OCI-LY7 (cell line): Measurements from ENCODE around the gene FRAS1. TPM values are rescaled to one million over a fixed set of nuclear protein-coding genes. Genes with fewer than 3 reads are reported as not detected.

Source experiments
- BruUV-seq: library from RNA; stranded (reverse); fragments of 400-500 nt; replicated peaks from 2 replicates; lab custom pipeline; 2021; lab: Mats Ljungman, UMichigan
- CTCF ChIA-PET: fragments of 300-600 bp; sonication (Branson Sonifier 250); formaldehyde crosslinking; loops from one replicate; lab custom pipeline; 2022; ENCODE audit warnings: antibody characterized with exemption; ENCODE audit not compliant: unreplicated experiment; lab: Charles Lee
- POLR2A ChIA-PET: fragments of 300-600 bp; sonication (Branson Sonifier 250); formaldehyde crosslinking; loops from one replicate; lab custom pipeline; 2022; ENCODE audit warnings: antibody characterized with exemption; lab: Charles Lee
- DNase-seq: peaks from one replicate; pipeline ENCODE4 v3.0.0-alpha.2; 2015; ENCODE audit warnings: low spot score
- H2AFZ ChIP-seq: fragments of 200-600 bp; sonication (generic), shearing (Covaris generic); 2 replicates; pipeline ENCODE4 v1.6.1; 2014; ENCODE audit warnings: mild to moderate bottlenecking, antibody characterized with exemption, low read length, moderate library complexity
- H3K27ac ChIP-seq: fragments of 200-600 bp; sonication (generic); 2 replicates; pipeline ENCODE4 v1.5.1; 2014; ENCODE audit warnings: mixed run types, low read depth, mild to moderate bottlenecking, moderate library complexity, low read length, inconsistent platforms; ENCODE audit not compliant: poor library complexity, severe bottlenecking
- H3K36me3 ChIP-seq: fragments of 200-600 bp; sonication (generic); 2 replicates; pipeline ENCODE4 v1.6.1; 2014; ENCODE audit warnings: mild to moderate bottlenecking, antibody characterized with exemption, low read length, moderate library complexity, mixed read lengths; ENCODE audit not compliant: insufficient read depth
- H3K4me1 ChIP-seq: fragments of 200-600 bp; sonication (generic); 2 replicates; pipeline ENCODE4 v1.5.1; 2014; ENCODE audit warnings: mild to moderate bottlenecking, low read length; ENCODE audit not compliant: insufficient read depth, poor library complexity, severe bottlenecking
- H3K4me2 ChIP-seq: fragments of 200-600 bp; sonication (generic); 2 replicates; pipeline ENCODE4 v1.6.1; 2014; ENCODE audit warnings: mild to moderate bottlenecking, low read length
- H3K4me3 ChIP-seq: fragments of 200-600 bp; sonication (generic); 2 replicates; pipeline ENCODE4 v1.5.1; 2014; ENCODE audit warnings: mild to moderate bottlenecking, low read depth, low read length; ENCODE audit not compliant: poor library complexity, severe bottlenecking
- H3K79me2 ChIP-seq: fragments of 200-600 bp; sonication (generic); 2 replicates; pipeline ENCODE4 v1.6.1; 2016; ENCODE audit warnings: low read depth, mild to moderate bottlenecking, low read length, moderate library complexity, mixed read lengths; ENCODE audit not compliant: insufficient read depth
- H3K9me2 ChIP-seq: fragments of 200-600 bp; sonication (generic); 2 replicates; pipeline ENCODE4 v1.6.1; 2016; ENCODE audit warnings: mild to moderate bottlenecking, low read length, mixed read lengths; ENCODE audit not compliant: insufficient read depth
- H3K9me3 ChIP-seq: fragments of 200-600 bp; sonication (generic); 2 replicates; pipeline ENCODE4 v1.6.1; 2014; ENCODE audit warnings: mild to moderate bottlenecking, mixed run types, low read length, mixed read lengths
- H4K20me1 ChIP-seq: fragments of 200-600 bp; sonication (generic); 2 replicates; pipeline ENCODE4 v1.6.1; 2014; ENCODE audit warnings: mild to moderate bottlenecking, antibody characterized with exemption, low read length, moderate library complexity, mixed read lengths; ENCODE audit not compliant: insufficient read depth
- EZH2phosphoT487 ChIP-seq: fragments of 200-600 bp; sonication (generic); IDR thresholded peaks from 2 replicates; pipeline ENCODE4 v1.6.1; 2018; ENCODE audit warnings: low read depth, borderline replicate concordance, mild to moderate bottlenecking, mixed run types, antibody characterized with exemption, low read length, moderate library complexity, mixed read lengths
- intact Hi-C: fragments of 100-400 bp; cut with micrococcal nuclease; formaldehyde crosslinking; loops from one replicate; pipeline ENCODE4 v1.10.0; 2022; ENCODE audit not compliant: unreplicated experiment
- total RNA-seq, 2 experiments: library from RNA; depleted of rRNA in 1 of 2; stranded (reverse); fragments of >200 nt in 1 of 2; shearing (Covaris generic) in 1 of 2; gene quantifications; 2 replicates each; pipeline ENCODE4 v1.2.3, GENCODE V29; 2014 to 2022
- TF ChIP-seq, protein P1 (sequence below): fragments of 200-600 bp; sonication (generic); conservative IDR thresholded peaks from 2 replicates; pipeline ENCODE4 v1.5.1; 2014; ENCODE audit warnings: mild to moderate bottlenecking, antibody characterized with exemption, low read length, moderate library complexity, mixed read lengths

The FRAS1 gene
- total RNA-seq, 2 experiments from 2014 or later, result 0.19 to 0.30 TPM

DNA sequence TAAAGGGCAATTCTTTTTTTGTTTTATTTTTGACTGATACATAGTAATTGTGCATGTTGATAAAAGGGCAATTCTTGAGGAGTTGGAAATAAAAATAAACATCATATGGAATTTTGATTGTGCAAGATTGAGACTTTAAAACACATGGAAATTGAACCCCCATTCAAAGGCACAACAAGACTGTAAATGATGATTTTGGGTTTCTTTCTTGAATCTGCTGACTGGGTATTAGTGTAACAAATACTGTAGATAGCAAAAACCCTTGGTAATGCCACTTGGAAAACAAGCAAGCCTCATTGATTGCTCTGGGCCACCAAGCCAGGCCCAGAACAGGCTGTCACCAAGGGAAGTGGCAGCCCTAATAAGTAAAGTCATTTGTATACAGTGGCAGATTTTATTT is 421.4 kb downstream of the FRAS1 start:
- ChIA-PET CTCF (no interaction called here), POLR2A (interaction anchor here (0.7 kb wide), 1 partner anchor 501 kb away, joined by 3 read pairs; no protein-coding TSS in a partner anchor)
- Histone ChIP-seq H3K36me3 (no peaks in the 10 kb centered on the region), H3K9me2 (no peaks in the 10 kb centered on the region), H3K27ac (no peak overlapping the region), H2AFZ (no peak overlapping the region), H3K4me1 (no peaks in the 10 kb centered on the region), H3K4me3 (no peak overlapping the region), H3K9me3 (no peaks in the 10 kb centered on the region), H3K79me2 (no peaks in the 10 kb centered on the region), H4K20me1 (no peaks in the 10 kb centered on the region), H3K4me2 (no peak overlapping the region)
- DNase-seq, result no peak
- intact Hi-C loops, result no loop called here
- TF ChIP-seq, protein P1, sequence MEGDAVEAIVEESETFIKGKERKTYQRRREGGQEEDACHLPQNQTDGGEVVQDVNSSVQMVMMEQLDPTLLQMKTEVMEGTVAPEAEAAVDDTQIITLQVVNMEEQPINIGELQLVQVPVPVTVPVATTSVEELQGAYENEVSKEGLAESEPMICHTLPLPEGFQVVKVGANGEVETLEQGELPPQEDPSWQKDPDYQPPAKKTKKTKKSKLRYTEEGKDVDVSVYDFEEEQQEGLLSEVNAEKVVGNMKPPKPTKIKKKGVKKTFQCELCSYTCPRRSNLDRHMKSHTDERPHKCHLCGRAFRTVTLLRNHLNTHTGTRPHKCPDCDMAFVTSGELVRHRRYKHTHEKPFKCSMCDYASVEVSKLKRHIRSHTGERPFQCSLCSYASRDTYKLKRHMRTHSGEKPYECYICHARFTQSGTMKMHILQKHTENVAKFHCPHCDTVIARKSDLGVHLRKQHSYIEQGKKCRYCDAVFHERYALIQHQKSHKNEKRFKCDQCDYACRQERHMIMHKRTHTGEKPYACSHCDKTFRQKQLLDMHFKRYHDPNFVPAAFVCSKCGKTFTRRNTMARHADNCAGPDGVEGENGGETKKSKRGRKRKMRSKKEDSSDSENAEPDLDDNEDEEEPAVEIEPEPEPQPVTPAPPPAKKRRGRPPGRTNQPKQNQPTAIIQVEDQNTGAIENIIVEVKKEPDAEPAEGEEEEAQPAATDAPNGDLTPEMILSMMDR, result no peak
- TF ChIP-seq EZH2phosphoT487, result no peak
- no TSS peak for BruUV-seq

DNA sequence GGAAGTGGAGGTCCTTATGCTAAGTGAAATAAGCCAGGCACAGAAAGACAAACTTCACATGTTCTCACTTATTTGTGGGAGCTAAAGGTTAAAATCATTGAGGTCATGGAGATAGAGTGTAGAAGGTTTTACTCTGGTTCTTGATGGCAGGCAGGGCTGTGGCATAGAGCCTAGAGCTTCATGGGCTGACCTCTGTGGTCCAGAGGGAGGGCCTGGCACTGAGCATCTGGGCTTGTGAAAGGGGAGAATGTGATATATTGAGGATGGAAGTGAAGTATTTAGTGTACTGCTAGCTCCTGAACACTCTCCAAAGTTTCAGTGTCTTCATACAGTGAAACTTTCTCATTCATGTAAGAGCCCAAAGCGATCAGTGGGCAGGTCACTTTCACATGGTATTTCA is 423.2 kb downstream of the FRAS1 start:
- Histone ChIP-seq H3K4me1 (no peaks in the 10 kb centered on the region), H3K9me2 (no peaks in the 10 kb centered on the region), H3K36me3 (no peaks in the 10 kb centered on the region), H3K4me2 (no peak overlapping the region), H4K20me1 (no peaks in the 10 kb centered on the region), H3K79me2 (no peaks in the 10 kb centered on the region), H3K4me3 (no peak overlapping the region), H3K27ac (no peak overlapping the region), H2AFZ (no peak overlapping the region), H3K9me3 (no peaks in the 10 kb centered on the region)
- intact Hi-C loops, result no loop called here
- BruUV-seq, result no TSS peak
- no peak for DNase-seq
- CTCF ChIA-PET, result no interaction called here
- no peak for TF ChIP-seq EZH2phosphoT487
- TF ChIP-seq, protein P1, result no peak
- POLR2A ChIA-PET, result no interaction called here

- intact Hi-C loops, result no loop called here
- Histone ChIP-seq H4K20me1 (no peaks in the 10 kb centered on the region), H3K4me1 (no peaks in the 10 kb centered on the region), H3K9me2 (no peaks in the 10 kb centered on the region), H3K4me3 (no peak overlapping the region), H3K4me2 (no peak overlapping the region), H3K79me2 (no peaks in the 10 kb centered on the region), H3K9me3 (no peaks in the 10 kb centered on the region), H3K27ac (no peak overlapping the region), H2AFZ (no peak overlapping the region), H3K36me3 (no peaks in the 10 kb centered on the region)
- TF ChIP-seq, protein P1, result no peak
- no peak for TF ChIP-seq EZH2phosphoT487
- CTCF ChIA-PET, result no interaction called here
- BruUV-seq, result no TSS peak
- POLR2A ChIA-PET, result no interaction called here
- DNase-seq, result no peak
Observed at GRCh38 chr4:78481180-78481579, 424.1 kb downstream of the FRAS1 start.
